Glutamatergic neuron (in vitro differentiated cells): ENCODE results near the gene ARL5C. TPM values are rescaled to one million over a fixed set of nuclear protein-coding genes. Genes with fewer than 3 reads are reported as not detected.

Experiments
- DNase-seq: peaks from one replicate; pipeline ENCODE4 v3.0.0; 2022
- H3K27ac Mint-ChIP-seq: one replicate; pipeline ENCODE4 v1.8.0; 2020; ENCODE audit warnings: mild to moderate bottlenecking, mixed read lengths, inconsistent platforms; ENCODE audit not compliant: unreplicated experiment
- H3K27me3 Mint-ChIP-seq: one replicate; pipeline ENCODE4 v1.8.0; 2020; ENCODE audit warnings: mild to moderate bottlenecking, moderate library complexity, mixed read lengths, inconsistent platforms; ENCODE audit not compliant: unreplicated experiment
- H3K36me3 Mint-ChIP-seq: one replicate; pipeline ENCODE4 v1.8.0; 2020; ENCODE audit warnings: mild to moderate bottlenecking, mixed read lengths, inconsistent platforms; ENCODE audit not compliant: unreplicated experiment
- H3K4me1 Mint-ChIP-seq: one replicate; pipeline ENCODE4 v1.8.0; 2020; ENCODE audit warnings: mild to moderate bottlenecking, low read depth, mixed read lengths, inconsistent platforms; ENCODE audit not compliant: unreplicated experiment
- H3K4me3 Mint-ChIP-seq: one replicate; pipeline ENCODE4 v1.8.0; 2020; ENCODE audit warnings: mild to moderate bottlenecking, mixed read lengths, inconsistent platforms; ENCODE audit not compliant: unreplicated experiment
- H3K9me3 Mint-ChIP-seq: one replicate; pipeline ENCODE4 v1.8.0; 2020; ENCODE audit warnings: mild to moderate bottlenecking, moderate library complexity, mixed read lengths, inconsistent platforms; ENCODE audit not compliant: unreplicated experiment
- long read RNA-seq: library from polyadenylated mRNA; unstranded; transcript quantifications from one replicate; pipeline ENCODE4 v2.0.0, GENCODE V29; 2020; ENCODE audit not compliant: unreplicated experiment
- total RNA-seq: library from RNA; stranded (reverse); fragmentation: NEBNext Ultra II Directional; extraction: Animal tissue kit (Norgen Biotek cat#: 25700); gene quantifications from one replicate; pipeline ENCODE4 v1.2.1, GENCODE V29; 2021; ENCODE audit not compliant: unreplicated experiment
- TF ChIP-seq, protein P1 (sequence below): fragments of 200-600 bp; sonication (generic); IDR thresholded peaks from one replicate; pipeline ENCODE4 v1.5.0; 2021; ENCODE audit not compliant: partially characterized antibody, unreplicated experiment

Gene ARL5C, protein sequence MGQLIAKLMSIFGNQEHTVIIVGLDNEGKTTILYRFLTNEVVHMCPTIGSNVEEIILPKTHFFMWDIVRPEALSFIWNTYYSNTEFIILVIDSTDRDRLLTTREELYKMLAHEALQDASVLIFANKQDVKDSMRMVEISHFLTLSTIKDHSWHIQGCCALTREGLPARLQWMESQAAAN
- total RNA-seq = not detected
- long read RNA-seq = 0 reads

DNA sequence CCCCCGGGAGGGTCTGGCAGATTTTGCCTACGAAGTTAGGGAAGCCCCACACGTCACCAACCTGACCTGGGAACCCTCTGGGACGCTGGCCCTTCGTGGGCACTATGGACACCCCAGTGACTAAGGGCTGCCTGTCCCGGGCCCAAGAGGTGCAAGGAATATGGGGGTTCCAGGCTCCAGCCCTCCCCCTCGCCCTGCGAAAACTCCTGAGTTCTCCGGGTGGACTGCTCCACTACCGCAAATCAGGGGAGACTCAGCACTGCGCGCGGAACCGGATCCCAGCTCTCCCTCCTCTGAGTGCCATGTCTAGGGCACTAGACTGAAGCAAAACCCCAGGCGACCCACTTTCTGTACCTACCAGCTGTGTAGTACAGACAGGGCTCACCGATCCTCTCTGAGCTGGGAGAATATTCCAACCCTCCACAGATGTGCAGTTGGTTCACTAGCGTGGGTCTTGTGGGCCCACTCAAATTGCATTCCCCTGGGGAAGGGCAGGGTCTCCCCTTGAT lies at the start of gene ARL5C:
Gene ARL5C, minus strand, starts transcription at position 321 of the 509 bp plus-strand sequence. CDS start 401 bp downstream, outside the sequence.
- Mint-ChIP-seq H3K9me3 (peaks cover 4% of the 10 kb centered on the region), H3K4me3 (peak within 1 kb of the TSS; percentile 92), H3K4me1 (peaks cover 16% of the 10 kb centered on the region), H3K27me3 (peaks cover 7% of the 10 kb centered on the region), H3K36me3 (no peaks in the 10 kb centered on the region), H3K27ac (peak within 1 kb of the TSS; percentile 18)
- DNase-seq = no peak
- TF ChIP-seq, protein P1, sequence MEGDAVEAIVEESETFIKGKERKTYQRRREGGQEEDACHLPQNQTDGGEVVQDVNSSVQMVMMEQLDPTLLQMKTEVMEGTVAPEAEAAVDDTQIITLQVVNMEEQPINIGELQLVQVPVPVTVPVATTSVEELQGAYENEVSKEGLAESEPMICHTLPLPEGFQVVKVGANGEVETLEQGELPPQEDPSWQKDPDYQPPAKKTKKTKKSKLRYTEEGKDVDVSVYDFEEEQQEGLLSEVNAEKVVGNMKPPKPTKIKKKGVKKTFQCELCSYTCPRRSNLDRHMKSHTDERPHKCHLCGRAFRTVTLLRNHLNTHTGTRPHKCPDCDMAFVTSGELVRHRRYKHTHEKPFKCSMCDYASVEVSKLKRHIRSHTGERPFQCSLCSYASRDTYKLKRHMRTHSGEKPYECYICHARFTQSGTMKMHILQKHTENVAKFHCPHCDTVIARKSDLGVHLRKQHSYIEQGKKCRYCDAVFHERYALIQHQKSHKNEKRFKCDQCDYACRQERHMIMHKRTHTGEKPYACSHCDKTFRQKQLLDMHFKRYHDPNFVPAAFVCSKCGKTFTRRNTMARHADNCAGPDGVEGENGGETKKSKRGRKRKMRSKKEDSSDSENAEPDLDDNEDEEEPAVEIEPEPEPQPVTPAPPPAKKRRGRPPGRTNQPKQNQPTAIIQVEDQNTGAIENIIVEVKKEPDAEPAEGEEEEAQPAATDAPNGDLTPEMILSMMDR = no peak

DNA sequence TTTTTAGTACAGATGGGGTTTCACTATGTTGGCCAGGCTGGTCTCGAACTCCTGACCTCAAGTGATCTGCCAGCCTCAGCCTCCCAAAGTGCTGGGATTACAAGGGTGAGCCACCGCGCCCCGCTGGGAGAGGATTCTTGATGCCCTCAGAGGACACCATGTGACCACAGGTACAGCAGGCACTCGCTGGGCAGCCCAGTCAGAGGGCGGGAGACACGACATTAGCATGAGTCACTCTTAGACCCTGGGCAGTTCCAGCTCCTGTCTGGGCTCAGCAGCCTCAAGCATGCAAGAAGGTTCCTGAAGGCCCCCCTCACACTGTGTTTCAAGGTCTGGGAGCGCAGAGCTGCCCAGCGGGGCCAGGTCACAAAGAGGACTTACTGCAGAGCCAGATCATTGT lies 47.9 kb upstream of the ARL5C start:
- TF ChIP-seq, protein P1 = no peak
- H3K36me3 Mint-ChIP-seq = no peaks in the 10 kb centered on the region
- H3K27me3 Mint-ChIP-seq = peaks cover 11% of the 10 kb centered on the region
- no peak overlapping the region for H3K4me3 Mint-ChIP-seq
- DNase-seq = no peak
- H3K27ac Mint-ChIP-seq = no peak overlapping the region
- peaks cover 5% of the 10 kb centered on the region for H3K9me3 Mint-ChIP-seq
- peaks cover 2% of the 10 kb centered on the region for H3K4me1 Mint-ChIP-seq

DNA sequence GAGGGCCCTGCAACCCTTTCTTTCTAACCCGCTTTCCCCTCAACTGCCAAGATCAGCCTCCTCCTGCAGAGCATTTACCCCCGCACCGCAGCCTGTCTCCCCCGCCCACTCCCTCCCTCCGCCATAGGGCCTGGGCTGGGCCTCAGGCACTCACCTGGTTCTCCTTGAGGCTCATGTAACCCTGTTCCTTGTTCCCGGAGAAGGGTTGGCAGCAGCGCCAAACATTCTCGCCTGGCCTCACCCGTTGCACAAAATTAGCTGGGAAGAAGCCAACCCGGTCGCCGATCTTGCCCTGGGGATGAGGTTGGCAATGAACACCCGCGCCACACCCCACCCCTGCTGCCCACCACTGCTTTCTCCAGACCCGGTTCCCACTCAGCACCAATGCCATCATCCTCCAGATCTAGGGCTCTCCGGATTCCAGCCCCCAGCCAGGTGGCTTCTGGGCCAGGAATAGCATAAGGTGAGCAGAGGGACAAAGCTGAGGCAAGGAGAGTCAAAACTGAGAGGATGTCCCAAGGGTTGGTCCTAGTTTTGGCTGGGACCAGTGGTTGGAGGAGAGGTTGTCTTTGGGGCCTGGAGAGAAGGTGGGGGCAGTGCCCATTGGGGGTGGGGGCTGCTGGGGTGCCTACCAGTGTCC lies 47.0 kb upstream of the ARL5C start:
- Mint-ChIP-seq H3K27me3 (peaks cover 11% of the 10 kb centered on the region), H3K27ac (no peak overlapping the region), H3K4me3 (no peak overlapping the region), H3K4me1 (peaks cover 6% of the 10 kb centered on the region), H3K36me3 (no peaks in the 10 kb centered on the region), H3K9me3 (peaks cover 5% of the 10 kb centered on the region)
- TF ChIP-seq, protein P1 = no peak
- DNase-seq = no peak

DNA sequence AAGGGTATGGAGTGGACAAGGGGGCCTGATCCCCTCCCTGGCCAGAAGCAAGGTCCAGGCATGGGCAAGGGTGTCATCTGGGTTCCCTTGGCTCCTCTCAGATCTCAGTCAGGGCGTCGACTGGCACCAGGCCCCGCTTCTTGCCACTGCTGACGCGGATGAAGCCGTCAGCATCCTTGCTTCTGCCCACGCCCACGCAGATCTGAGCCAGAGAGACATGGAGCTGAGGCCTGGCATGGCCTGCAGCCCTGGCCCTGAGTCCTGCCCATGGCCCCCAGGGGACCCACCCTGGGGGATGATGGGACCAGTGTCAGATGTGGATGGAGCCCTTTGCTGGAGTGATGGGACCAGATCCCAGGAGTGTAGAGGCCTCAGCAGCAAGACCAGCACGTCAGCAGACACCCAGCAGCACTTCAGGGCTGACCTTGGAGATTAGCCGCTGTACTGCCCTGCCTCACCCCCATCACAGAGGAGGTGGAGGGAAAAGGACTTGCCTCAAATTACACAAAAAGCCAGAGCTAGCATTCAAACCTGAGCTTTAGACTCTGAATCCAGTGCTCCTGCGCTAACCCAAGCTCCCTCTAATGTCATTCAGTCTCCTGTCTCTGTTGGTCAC lies 46.3 kb upstream of the ARL5C start:
- no peak for DNase-seq
- Mint-ChIP-seq H3K9me3 (peaks cover 5% of the 10 kb centered on the region), H3K4me3 (no peak overlapping the region), H3K27me3 (peaks cover 11% of the 10 kb centered on the region), H3K4me1 (peaks cover 8% of the 10 kb centered on the region), H3K36me3 (no peaks in the 10 kb centered on the region), H3K27ac (no peak overlapping the region)
- TF ChIP-seq, protein P1 = no peak

DNA sequence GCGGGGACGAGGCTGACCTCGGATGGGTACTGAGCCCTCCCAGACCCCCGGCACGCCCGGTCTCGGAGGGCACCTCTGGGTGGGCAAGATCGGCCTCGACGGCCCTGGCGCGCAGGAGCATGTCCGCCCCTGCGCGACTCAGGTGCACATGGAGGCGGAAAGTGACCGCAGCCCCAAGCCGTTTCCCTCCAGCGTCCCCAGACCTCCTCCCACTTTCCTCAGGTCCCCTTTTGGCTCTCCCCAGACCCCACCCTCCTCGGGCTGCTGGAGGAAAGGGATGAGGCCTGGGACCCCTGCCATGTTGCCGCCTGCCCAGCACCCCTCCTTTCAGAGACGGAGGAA lies 44.1 kb upstream of the ARL5C start:
- H3K27ac Mint-ChIP-seq = no peak overlapping the region
- no peak for DNase-seq
- peaks cover 5% of the 10 kb centered on the region for H3K27me3 Mint-ChIP-seq
- peaks cover 11% of the 10 kb centered on the region for H3K4me1 Mint-ChIP-seq
- H3K9me3 Mint-ChIP-seq = peaks cover 2% of the 10 kb centered on the region
- TF ChIP-seq, protein P1 = no peak
- no peaks in the 10 kb centered on the region for H3K36me3 Mint-ChIP-seq
- peak overlapping the region; percentile 64 for H3K4me3 Mint-ChIP-seq
